ENCODE data around the gene IL23R. TPM values are rescaled to one million over a fixed set of nuclear protein-coding genes. Genes with fewer than 3 reads are reported as not detected.

The IL23R gene
- total RNA-seq, 1 donor from 2014 or later, result not detected

- no peak for DNase-seq (ENCODE audit: low spot score)
- no peak for TF ChIP-seq CTCF (IDR thresholded peaks at IDR 0.05; ENCODE audit: unreplicated experiment)
- Mint-ChIP-seq H3K9me3 (ENCODE audit: unreplicated experiment) (no peaks in the 10 kb centered on the region), H3K4me1 (ENCODE audit: unreplicated experiment) (peaks cover 13% of the 10 kb centered on the region), H3K27ac (ENCODE audit: unreplicated experiment) (peak overlapping the region; percentile 89), H3K36me3 (ENCODE audit: low read depth, unreplicated experiment) (no peaks in the 10 kb centered on the region), H3K4me3 (ENCODE audit: unreplicated experiment) (peak overlapping the region; percentile 66), H3K27me3 (ENCODE audit: unreplicated experiment) (peaks cover 3% of the 10 kb centered on the region)
Measured at GRCh38 chr1:67264899-67265298, 98.6 kb downstream of the IL23R start.

- no peak for DNase-seq (ENCODE audit: low spot score)
- no peak overlapping the region for H3K4me3 Mint-ChIP-seq (ENCODE audit: unreplicated experiment)
- no peaks in the 10 kb centered on the region for H3K9me3 Mint-ChIP-seq (ENCODE audit: unreplicated experiment)
- H3K27ac Mint-ChIP-seq (ENCODE audit: unreplicated experiment), result no peak overlapping the region
- H3K36me3 Mint-ChIP-seq (ENCODE audit: low read depth, unreplicated experiment), result no peaks in the 10 kb centered on the region
- TF ChIP-seq CTCF (IDR thresholded peaks at IDR 0.05; ENCODE audit: unreplicated experiment), result no peak
- H3K4me1 Mint-ChIP-seq (ENCODE audit: unreplicated experiment), result peaks cover 10% of the 10 kb centered on the region
- H3K27me3 Mint-ChIP-seq (ENCODE audit: unreplicated experiment), result peaks cover 4% of the 10 kb centered on the region
Measured at GRCh38 chr1:67269061-67269460, 102.8 kb downstream of the IL23R start.

DNA sequence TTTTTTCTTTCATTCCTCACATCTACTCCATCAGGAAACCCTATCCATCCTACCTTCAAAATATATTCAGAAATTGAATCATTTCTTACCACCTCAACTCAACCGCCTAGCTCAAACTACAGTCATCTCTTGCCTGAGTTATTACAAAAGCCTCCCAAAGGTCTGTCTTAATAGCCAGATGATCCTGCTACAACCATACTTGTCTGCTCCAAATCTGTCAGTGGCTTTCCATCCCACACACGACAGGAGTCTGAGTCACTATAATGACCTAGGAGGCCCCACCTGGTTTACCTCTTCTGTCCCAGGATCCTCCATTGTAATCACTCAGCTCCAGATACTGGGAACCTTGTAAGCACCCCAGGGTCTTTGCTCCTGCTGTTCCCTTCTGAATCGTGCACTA is 104.3 kb downstream of the IL23R start:
- H3K4me3 Mint-ChIP-seq (ENCODE audit: unreplicated experiment), result no peak overlapping the region

GRCh38 chr1:67273591-67273990 is 107.3 kb downstream of the IL23R start:
- no peak for TF ChIP-seq CTCF (IDR thresholded peaks at IDR 0.05; ENCODE audit: unreplicated experiment)
- Mint-ChIP-seq H3K4me3 (ENCODE audit: unreplicated experiment) (no peak overlapping the region), H3K27ac (ENCODE audit: unreplicated experiment) (no peak overlapping the region), H3K27me3 (ENCODE audit: unreplicated experiment) (peaks cover 1% of the 10 kb centered on the region), H3K4me1 (ENCODE audit: unreplicated experiment) (no peaks in the 10 kb centered on the region), H3K9me3 (ENCODE audit: unreplicated experiment) (no peaks in the 10 kb centered on the region), H3K36me3 (ENCODE audit: low read depth, unreplicated experiment) (no peaks in the 10 kb centered on the region)
- no peak for DNase-seq (ENCODE audit: low spot score)

More for the DNA sequence above, 104.3 kb downstream of the IL23R start:
- H3K27ac Mint-ChIP-seq (ENCODE audit: unreplicated experiment), result no peak overlapping the region
- no peaks in the 10 kb centered on the region for H3K9me3 Mint-ChIP-seq (ENCODE audit: unreplicated experiment)
- peaks cover under 1% of the 10 kb centered on the region for H3K4me1 Mint-ChIP-seq (ENCODE audit: unreplicated experiment)
- no peak for TF ChIP-seq CTCF (IDR thresholded peaks at IDR 0.05; ENCODE audit: unreplicated experiment)
- H3K27me3 Mint-ChIP-seq (ENCODE audit: unreplicated experiment), result peaks cover 4% of the 10 kb centered on the region
- DNase-seq (ENCODE audit: low spot score), result no peak
- no peaks in the 10 kb centered on the region for H3K36me3 Mint-ChIP-seq (ENCODE audit: low read depth, unreplicated experiment)

- no peaks in the 10 kb centered on the region for H3K36me3 Mint-ChIP-seq (ENCODE audit: low read depth, unreplicated experiment)
- peaks cover 1% of the 10 kb centered on the region for H3K27me3 Mint-ChIP-seq (ENCODE audit: unreplicated experiment)
- H3K9me3 Mint-ChIP-seq (ENCODE audit: unreplicated experiment), result no peaks in the 10 kb centered on the region
- H3K4me1 Mint-ChIP-seq (ENCODE audit: unreplicated experiment), result no peaks in the 10 kb centered on the region
- TF ChIP-seq CTCF (IDR thresholded peaks at IDR 0.05; ENCODE audit: unreplicated experiment), result no peak
- no peak overlapping the region for H3K27ac Mint-ChIP-seq (ENCODE audit: unreplicated experiment)
- no peak for DNase-seq (ENCODE audit: low spot score)
- no peak overlapping the region for H3K4me3 Mint-ChIP-seq (ENCODE audit: unreplicated experiment)
Measured at GRCh38 chr1:67274623-67275325, 108.5 kb downstream of the IL23R start.
